ENCODE results near the gene PROB1.
"Not testable (repeated sequence)": the region's sequence is repeated elsewhere in the genome, so short reads cannot be mapped to it uniquely, and the experiment has no call there.

Gene PROB1

GRCh38 chr5:139391570-139392323, 3.2 kb downstream of the PROB1 start:
- peak; percentile 50 for DNase-seq

DNA sequence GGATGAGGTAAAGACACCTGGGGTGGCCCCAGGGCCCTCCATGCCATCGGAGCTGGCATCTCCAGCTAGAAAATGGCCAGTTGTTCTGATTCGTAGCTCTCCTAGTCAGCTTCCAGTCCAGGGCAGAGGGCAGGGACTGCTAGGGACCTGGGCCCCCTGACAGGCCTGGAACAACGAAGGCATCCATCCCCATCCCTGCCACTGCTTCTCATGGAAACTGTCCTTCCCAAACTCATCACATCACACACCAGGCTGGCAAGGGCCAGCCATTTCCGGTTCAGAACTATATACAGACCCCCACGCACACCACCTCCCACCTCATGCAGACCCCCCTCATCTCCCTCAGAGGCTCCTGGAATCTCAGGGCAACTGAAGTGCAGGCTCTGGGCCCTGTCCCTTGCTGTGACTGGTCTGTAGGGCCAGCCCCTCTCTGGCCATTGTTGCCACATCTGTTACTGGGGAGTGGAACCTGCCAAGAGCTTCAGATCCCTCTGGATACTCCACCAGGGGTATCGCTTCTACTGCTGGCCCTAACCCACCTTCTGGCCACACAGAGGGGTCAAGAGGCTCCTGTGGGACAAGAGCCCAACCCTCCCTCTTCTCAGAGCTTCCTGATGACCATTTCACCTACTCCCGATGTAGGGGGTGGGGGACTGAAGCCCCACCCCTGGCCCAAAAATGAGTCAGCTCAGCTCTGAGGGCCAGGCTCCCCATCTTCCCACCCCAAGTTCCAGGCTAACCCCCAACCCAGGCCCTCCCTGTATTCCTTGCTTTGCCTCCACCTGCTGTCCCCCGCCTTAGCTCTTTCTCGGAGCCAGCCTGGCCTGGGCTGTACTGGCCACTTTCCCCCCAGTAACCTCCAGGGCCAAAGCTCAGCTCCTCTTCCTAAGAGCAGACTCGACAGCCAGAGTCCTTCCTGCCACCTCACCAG, 4.0 kb downstream of the PROB1 start:
- DNase-seq, result no peak

DNA sequence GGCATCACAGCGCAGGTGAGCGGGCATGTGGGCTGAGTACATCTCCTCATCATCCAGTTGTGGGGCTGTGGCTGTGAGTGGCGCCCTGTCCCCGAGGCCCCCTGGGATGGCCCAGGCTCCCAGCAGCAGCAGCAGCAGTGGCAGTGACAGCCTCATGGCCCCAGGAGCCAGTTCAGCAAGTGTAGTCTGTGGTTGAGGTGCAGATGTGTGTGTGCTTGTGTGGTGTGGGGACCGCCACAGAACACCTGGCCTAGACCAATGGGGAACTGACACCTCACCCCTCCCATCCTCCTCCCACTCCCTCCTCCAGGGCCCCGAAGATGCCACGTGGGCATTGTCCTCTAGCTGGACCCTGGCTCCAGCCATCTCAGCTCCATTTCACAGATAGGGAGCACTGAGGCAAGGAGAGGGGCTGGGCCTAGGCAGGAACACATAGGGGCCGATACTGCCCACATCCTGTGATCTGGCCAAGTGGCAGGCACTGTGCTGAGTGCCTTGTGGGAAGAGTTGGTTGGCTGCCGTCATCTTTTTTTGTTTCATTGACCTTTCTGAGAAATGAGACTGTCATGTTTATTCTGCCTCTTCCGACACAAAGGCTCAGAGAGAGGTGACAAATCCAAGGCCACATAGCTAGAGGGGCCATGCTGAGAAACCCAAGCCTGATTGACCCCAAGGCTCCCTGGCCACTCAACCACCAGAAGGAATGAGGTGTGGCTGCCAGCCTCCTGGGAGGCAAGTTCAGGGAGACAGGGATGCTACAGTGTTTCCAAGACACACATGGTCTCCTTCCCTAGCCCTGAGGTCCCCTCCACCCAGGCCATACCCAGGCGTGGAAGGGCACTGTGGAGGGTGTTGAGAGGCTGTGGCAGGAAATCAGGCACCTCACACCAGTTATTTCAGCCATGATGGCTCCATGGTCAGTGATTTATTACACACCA, 4.9 kb downstream of the PROB1 start, which contains the start of gene MZB1:
Gene MZB1, minus strand, starts transcription at position 213 of the 938 bp plus-strand sequence. Its CDS starts 57 bp downstream, at position 156.
- peak; percentile 8 for DNase-seq

- no peak for DNase-seq
These were observed 6.6 kb downstream of the PROB1 start for GRCh38 chr5:139388198-139388821.

DNA sequence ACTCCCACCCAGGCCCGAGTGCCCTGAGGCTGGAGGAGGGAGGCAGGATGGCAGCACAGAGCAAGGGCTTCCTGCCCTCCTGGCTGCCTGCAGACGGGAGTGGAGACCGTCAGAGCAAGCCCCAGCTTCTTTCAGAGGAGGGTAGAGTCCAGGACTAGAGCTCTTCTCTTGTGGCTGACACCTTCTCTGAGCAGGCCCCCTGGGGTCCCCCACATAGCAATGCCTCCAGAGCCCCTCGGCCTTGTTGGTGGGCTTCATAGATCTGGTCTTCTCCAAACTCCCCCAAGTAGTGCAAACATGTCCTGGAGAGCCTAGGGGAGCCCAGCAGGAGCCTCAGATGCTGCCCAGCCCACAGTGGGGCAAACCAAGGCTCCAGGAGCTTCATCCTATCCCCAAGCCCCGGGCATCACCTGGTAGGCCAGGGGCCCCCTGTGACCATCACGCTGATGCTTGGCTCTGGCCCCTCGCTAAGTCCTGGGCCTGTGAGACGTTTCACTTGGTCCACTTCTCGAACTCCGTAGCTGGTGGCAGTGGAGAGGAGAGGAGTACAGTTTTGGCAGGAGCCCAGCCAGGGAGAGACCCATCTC, 7.2 kb downstream of the PROB1 start:
- DNase-seq, result no peak

- DNase-seq, result not testable (repeated sequence)
These were observed 7.9 kb downstream of the PROB1 start for GRCh38 chr5:139386956-139387355.

GRCh38 chr5:139386050-139386438, 8.9 kb downstream of the PROB1 start:
- DNase-seq, result peak; percentile 7

- peak; percentile 57 for DNase-seq
These were observed 9.5 kb downstream of the PROB1 start for GRCh38 chr5:139385061-139386049.

GRCh38 chr5:139384591-139385051, 10.3 kb downstream of the PROB1 start:
- DNase-seq, result no peak

- DNase-seq, result no peak
These were observed 10.8 kb downstream of the PROB1 start for GRCh38 chr5:139383993-139384590.

- DNase-seq, result no peak
These were observed 11.5 kb downstream of the PROB1 start, which contains the start of gene SLC23A1 for GRCh38 chr5:139383275-139383992. Gene SLC23A1 (minus strand): TSS chr5:139383297. CDS start chr5:139383253, 44 bp downstream.

DNA sequence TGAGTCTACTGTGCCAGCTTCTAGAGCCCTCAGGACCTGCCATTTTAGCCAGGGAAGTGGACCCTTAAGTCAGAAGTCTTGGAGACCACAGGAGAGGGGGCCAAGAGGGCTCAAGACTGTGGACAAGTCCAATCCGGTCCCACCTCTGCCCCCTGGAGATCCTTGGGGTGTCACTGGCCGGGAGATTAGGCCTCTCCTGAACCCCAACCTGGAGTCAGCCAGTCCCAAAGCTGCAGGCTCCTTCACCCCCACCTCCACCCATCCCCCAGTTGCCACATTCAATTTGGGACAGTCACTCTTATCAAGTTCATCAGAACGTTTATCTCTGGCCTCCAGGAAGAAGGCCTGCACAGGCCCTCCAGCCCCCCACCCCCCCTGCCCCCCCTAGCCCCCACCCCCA, 12.1 kb downstream of the PROB1 start:
- no peak for DNase-seq

GRCh38 chr5:139381837-139382761, 12.8 kb downstream of the PROB1 start:
- no peak for DNase-seq

DNA sequence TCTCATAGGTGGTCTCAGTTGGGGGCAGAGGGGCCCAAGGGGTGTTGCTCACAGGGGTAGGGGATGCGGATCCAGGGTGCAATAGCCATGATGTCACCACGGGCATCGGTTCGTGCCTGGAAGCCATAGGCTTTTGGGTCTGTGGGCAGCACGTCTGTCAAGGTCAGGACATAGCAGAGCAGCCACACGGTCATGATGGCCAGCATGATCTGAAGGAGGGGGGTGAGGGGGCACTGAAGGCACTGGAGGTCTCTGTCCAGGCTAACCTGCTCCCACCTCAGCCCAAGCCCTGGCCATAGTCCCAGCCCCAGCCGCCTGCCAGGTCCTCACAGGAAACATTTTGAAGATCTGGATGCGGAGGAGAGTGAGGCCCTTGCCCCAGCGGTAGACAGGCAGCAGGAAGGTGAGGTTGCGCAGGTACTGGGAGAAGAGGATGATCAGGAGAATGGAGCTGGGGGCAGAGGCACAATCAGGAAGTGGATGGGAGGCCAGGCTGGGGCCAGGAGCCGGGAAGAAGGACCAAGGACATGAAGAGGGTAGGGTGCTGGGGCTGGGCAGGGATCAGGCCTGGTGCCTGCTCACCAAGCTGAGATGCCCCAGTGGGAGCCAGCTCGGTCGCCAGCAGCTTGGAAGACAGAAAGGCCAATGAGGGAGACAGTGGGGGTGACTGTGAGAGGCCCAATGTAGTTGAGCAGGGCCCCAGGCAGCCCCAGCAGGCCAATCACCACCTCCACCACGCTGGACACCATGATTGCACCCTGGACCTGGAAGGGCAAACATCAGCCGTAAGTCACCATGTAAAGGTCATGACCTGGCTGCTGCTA, 15.1 kb downstream of the PROB1 start:
- no peak for DNase-seq

DNA sequence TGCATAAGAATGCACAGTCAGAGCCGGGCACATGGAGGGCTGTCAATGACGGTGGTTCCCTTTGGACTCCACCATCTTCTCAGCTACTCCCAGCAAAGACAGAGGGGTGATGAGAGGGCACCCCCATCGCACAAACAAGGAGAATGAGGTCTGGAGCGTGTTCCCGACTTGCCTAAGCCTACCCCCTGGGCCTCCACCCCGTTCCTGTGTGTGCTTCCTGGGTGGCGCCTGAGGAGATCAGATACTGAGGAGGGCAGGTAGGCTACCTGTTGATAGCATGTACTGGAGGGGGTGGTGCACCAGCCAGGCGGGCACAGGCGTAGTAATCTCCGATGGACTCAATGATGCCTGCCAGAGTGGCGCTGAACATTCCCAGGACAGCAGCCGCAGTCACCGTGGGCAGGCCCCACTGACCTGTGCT, 16.0 kb downstream of the PROB1 start:
- no peak for DNase-seq

GRCh38 chr5:139378101-139378825, 16.6 kb downstream of the PROB1 start:
- DNase-seq, result no peak

All from suppressor macrophage treated with lipopolysaccharide for 4 hours (primary cell).